Right kidney (tissue), 1 donor: ENCODE measurements around the gene SF3A2.

Experiments used
- DNase-seq: peaks from one replicate; pipeline ENCODE4 v3.0.0-alpha.2; 2016

SF3A2 gene

DNA sequence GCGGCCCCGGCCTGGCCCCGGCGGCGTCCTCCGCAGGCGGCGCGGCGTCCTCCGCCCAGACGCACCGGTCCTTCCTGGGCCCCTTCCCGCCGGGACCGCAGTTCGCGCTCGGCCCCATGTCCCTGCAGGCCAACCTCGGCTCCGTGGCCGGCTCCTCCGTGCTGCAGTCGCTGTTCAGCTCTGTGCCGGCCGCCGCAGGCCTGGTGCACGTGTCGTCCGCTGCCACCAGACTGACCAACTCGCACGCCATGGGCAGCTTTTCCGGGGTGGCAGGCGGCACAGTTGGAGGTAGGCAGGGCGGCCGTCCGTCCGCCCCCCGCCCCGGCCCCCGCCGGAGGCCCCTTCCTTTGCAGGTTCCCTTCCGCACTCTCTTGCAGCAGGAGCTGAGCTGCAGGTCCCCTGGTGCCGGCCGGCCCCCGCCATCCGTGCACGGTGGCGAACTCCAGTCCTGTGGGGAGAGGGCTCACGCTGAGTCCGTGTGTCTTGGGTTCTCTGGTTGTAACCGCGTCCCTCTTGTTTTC, 9.7 kb upstream of the SF3A2 start:
- no peak for DNase-seq

DNA sequence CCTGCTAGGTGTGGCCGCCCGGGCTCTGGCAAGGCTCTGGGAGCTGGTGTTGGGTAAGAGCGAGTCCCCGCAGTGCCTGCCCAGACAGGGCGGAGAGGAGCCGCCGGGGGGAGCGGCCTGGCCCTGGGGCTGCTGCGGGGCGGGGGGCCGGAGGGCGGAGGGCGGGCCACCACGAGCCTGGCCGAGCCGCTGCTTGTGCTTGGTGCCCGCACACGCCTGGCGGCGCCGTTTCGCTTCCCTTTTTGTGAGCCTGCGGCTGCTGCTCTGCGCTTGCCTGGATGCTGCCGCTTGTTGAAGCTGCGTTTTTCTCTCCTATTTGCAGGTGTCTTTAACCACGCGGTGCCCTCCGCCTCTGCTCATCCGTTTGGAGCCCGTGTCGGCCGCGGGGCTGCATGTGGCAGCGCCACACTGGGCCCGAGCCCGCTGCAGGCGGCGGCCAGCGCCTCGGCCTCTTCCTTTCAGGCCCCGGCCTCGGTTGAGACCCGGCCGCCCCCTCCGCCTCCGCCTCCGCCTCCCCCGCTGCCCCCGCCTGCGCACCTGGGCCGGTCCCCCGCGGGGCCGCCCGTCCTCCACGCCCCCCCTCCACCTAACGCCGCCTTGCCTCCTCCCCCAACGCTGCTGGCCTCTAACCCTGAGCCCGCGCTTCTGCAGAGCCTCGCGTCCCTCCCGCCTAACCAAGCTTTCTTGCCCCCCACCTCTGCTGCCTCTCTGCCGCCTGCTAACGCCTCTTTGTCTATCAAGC, 9.0 kb upstream of the SF3A2 start:
- DNase-seq, result no peak

GRCh38 chr19:2228157-2229030, 8.2 kb upstream of the SF3A2 start:
- no peak for DNase-seq

DNA sequence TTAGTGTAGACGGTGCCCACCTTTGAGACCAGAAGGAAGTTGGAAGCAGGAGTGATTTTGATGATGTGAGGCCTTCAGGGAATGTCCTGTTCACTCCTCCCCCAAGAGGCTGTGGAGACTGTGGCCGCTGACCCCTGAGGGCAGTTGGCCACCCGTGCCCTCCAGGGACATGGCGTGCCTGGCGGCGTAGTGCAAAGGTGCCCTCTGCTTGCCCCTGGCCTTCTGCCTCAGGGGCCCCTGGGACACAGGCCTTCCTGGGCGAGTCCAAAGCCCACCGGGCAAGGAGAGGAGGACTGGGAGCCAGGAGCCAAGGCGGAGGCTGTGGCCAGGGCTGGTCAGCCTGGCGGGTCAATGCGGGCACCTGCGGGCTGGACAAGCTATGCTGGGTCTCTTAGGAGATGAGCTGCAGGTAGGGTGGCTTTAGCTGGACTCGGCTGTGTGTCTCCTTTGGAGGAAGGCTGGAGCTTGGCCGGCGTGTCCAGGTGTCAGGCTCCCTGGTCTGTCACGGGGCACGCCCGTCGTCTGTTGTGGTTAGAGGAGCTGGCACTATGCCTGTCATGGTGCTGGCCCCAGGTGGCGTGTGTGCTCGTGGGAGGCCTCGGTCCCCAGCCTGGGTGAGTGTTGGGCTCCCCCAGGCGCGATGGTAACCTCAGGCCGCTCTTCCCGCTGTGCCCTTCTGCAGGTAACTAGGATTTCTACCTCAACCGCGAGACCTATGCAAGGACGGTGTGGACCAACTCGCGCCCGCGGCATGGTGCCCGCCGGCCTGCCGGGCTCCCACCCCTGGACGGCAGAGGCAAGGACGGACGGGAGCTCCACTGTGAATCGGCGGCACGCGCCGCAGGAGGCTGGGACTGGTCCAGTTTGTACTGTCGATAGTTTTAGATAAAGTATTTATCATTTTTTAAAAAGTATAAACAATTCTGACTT, 7.3 kb upstream of the SF3A2 start:
- no peak for DNase-seq

DNA sequence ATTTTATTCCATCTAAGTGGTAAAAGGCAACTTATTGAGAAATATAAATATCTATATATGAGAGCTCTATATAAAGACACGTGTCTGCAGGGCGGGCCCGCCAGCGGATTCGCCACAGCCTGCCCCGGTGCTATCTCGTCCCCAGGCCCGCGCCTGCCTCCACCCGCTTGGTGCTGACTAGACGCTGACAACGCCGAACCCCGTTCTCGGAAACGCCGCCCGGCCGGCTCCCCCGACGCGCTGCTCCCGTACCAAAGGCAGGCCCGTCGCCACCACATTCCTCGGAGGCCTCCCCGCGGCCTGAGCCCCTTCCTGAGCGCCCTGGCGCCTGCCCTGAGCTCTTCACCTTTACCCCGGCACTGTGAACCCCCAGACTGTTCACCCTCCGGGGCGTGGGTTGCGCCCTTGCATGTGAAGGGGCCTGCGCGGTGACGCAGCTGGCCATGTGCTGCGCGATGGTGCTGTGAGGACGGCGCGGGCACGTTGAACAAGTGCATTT, 6.5 kb upstream of the SF3A2 start:
- no peak for DNase-seq

DNA sequence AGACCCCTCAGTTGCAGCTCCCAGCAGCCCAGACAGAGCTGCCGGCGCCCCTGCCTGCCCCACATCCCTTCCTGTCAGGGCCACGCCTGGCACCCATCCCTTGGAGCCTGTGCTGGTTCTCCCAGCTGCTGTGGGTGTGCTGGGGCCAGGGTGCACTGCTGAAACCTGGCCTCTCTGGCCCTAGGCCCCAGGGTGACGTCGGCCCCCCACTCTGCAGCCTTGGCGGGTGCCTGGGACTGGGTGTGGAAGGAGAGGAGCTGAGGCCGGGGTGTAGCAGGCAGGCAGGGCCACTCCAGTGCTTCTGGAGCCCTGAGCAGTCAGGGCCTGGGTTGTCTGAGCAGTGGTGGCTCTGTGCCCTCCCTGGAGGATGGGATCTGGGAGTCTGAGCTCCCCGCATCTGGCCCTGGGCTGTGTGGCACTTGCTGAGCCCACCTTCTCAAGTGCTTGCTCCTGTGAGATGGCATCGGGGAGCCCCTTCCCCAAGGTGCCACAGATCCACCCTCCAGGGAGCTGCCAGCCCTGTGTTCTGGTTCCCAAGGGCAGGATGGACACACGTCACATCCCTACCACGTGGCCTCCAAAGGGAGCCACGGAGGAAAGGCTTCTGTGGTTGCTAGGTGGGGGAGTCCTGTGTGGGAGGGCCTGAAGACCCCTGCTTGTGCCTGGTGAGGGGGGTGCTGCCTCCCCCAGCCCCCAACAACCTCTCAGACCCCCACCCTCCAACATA, 5.7 kb upstream of the SF3A2 start:
- DNase-seq, result no peak

DNA sequence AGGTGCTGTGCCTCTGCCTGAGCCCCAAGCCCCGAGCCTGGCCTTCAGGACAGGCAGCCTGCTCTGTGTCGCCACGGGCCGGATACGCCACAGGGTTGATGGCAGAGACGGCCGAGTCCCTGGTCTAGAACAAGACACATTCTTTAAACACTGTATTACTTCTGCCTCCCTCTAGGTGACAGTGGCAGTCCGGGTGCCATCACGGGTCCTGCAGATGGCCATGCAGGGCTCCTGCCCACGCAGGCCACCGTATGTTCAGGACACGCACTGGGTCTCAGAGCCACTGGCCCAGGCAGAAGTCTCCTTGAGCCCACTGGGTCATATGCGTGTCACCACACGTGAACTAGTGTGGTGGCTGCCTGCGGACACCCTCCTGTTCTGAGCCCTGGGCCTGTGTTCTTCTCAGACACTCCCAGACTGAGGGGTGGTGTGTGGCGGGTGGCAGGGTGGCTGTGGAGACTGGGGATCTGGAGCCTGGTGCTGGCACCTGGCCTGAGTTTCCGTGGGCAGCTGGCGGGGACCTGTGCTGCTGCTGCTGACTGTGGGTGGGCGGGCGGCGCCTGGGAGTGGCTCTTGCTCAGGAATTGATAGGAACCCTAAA, 4.9 kb upstream of the SF3A2 start:
- no peak for DNase-seq

GRCh38 chr19:2232286-2233151, 4.1 kb upstream of the SF3A2 start:
- no peak for DNase-seq

GRCh38 chr19:2233601-2234280, 2.9 kb upstream of the SF3A2 start:
- DNase-seq, result no peak

DNA sequence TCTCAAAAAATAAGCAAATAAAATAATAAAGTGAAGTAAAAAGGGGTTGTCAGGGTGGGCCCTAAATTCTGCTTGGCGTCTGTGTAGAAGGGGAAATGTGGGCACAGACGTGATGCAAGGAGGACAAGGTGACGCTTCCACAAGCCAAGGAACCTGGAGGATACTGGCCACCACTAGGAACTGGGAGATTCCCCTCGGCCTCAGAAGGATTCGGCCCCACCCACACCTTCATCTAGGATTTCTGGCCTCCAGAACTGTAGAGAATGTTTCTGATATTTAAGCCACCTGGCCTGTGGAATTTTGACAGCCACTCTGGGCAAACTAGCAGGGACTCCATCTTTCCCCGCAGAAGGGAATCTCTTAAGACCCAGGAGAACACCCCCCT, 1.6 kb upstream of the SF3A2 start:
- no peak for DNase-seq

GRCh38 chr19:2235381-2236063, 1.1 kb upstream of the SF3A2 start:
- peak; percentile 68 for DNase-seq

- no peak for DNase-seq
Observed at GRCh38 chr19:2236064-2236313, 635 bp upstream of the SF3A2 start.

DNA sequence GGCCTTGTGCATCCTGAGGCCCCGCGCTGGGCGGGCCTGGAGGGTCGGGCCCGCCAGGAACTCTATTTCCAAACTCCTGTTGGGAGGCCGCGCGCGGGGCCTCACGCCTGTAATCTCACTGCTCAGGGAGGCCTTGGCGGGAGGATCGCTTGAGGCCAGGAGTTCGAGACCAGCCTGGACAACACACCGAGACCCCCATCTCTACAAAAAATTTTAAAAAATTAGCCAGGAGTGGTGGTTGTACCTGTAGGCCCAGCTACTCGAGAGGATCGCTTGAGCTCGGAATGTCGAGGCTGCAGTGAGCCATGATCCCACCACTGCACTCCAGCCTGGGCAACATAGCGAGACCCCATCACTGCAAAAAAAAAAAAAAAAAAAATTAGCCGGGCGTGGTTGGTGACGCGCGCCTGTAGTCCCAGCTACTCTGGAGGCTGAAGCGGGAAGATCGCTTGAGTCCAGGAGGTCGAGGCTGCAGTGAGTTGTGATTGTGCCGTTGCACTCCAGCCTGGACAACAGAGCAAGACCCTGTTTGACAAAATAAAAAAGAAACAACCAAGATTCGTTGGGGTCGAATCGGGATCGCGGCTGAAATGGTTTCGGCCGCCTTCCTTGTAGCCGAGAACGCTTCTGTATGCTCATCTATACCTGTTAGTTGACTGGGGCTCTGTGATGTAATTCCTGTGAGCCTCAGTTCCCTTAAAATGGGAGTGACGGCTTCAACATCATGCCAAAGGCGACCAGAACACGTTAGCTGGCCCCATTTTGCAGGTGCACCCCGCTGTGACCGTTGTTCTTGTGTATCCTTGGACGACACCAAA, 636 bp downstream of the SF3A2 start:
- DNase-seq, result no peak

DNA sequence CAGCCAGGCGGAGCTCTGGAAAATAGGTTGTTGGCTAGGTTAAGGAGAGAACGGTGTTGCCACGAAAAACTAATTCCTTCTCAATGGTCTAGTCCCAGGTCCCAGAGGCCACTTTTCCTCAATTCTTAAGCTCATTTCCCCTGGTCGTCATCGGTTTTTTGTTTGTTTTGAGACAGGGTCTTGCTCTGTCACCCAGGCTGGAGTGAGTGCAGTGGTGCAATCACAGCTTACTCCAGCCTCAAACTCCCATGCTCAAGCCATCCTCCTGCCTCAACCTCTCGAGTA, 1.2 kb downstream of the SF3A2 start:
- DNase-seq, result no peak

DNA sequence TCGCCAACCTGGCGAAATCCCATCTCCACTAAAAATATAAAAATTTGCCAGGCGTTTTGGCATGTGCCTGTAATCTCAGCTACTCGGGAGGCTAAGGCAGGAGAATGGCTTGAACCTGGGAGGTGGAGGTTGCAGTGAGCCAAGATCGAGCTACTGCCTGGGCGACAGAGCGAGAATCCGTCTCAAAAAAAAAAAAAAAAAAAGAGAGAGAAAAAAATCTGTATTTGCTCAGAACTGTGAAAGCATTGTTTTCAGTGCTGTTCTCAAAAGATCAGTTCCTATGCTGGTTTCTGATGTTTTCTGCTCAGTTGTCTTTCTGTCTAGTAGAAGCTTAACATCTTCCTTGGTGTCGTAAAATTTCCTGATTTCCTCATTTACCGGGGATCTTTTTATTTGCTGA, 2.5 kb downstream of the SF3A2 start:
- no peak for DNase-seq

DNA sequence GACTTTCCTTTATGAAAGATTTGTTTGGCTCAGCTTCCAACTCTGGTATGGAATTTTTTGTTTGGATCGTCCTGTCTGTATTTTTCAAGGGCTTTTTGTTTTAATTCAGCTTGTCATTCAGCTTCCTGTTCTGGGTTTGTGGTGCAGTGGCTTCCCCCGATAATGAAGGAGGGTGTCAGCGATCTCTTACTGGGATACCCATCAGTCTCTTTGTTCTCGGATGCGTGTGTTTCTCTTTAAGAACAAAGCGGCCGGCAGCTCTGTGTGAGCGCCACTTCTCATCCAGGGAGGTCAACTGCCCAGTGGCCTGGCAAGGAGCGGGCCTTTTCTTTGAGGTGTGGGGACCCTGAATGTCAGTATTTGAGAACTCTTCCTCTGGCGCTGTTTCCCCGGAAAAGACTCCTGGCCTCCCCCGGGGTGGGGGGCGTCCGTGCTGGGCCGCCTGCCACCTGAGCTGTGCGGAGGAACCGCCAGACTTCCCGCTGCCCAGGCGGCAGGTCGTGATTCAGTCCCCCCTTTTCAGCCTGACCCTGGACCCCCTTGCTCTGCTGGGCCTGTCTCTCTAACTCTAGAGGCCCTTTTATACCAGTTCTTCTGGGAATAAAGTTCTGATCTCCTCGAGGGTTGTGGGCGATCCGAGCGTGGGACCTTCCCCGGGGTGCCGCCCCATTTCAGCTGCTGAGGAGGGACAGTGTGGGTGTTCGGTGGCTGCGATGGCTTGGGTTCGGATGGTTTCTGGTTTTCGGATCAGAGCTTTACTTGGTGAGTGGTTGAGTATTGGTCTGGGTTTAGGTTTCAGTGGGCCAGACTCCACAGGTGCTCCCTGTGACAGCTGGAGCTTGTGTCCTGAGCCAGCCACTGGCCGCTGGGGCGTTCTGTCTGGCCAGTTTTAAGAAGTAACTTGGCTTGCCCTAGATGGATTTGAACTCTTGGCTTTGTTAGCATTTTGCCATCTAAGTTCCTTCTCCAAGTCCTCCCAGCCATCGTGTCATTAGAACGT, 3.4 kb downstream of the SF3A2 start:
- no peak for DNase-seq
